GF-D8 (cell line): ENCODE measurements around the gene EP300.
"Not testable (repeated sequence)": the region's sequence is repeated elsewhere in the genome, so short reads cannot be mapped to it uniquely, and the experiment has no call there.

Source experiments
- DNase-seq: peaks from one replicate; lab custom pipeline; 2025; lab: John Stamatoyannopoulos, UW

The EP300 gene

DNA sequence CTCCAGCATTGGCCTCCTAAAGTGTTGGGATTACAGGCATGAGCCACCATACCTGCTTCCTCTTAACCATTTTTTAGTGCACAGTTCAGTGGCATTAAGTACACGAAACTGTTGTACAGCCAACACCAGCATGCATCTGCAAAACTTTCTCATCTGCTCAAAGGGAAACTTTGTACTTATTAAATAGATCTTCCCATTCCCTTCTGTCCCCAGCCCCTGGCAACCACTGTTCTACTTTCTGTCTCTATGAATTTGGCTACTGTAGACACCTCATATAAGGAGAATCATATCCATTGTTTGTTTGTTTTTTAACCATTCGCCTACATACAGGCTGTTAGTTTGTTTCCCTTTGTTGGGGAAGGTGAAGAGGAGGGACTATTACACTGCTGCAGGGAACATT lies 6.5 kb upstream of the EP300 start:
- no peak for DNase-seq

DNA sequence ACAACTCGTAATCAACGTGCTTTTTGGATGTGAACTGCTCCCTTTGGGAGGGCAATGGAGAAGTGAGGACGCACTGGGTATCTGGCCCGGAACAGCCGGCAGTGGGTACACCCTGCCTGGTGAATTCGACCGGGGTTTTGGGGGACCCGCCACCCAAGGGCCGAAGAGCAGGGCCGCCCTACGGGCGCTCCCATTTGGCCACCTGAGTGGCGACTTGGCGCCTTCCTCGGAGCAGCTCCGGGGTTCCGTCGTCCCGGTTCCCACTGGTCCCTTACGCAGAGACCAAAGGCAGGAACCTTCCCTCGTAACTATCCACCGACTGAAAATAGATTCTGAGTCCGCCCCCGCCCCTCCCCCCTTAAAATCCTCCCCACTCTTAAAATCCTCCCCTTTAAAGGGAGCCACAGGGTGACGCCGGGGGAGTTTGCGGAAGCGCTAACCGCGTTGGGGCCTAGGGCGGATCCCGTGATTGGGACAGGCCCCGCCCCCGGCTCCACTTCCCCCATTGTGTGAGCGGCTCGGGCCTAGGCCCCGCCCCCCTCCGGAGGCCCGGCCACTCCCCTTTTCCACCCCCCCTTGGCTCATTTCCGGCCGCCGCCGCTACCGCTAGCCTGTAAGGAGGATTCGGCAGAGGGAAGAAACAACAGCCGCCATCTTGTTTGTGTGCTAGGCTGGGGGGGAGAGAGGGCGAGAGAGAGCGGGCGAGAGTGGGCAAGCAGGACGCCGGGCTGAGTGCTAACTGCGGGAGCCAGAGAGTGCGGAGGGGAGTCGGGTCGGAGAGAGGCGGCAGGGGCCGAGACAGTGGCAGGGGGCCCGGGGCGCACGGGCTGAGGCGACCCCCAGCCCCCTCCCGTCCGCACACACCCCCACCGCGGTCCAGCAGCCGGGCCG lies 1.0 kb upstream of the EP300 start:
- peak; percentile 95 for DNase-seq

DNA sequence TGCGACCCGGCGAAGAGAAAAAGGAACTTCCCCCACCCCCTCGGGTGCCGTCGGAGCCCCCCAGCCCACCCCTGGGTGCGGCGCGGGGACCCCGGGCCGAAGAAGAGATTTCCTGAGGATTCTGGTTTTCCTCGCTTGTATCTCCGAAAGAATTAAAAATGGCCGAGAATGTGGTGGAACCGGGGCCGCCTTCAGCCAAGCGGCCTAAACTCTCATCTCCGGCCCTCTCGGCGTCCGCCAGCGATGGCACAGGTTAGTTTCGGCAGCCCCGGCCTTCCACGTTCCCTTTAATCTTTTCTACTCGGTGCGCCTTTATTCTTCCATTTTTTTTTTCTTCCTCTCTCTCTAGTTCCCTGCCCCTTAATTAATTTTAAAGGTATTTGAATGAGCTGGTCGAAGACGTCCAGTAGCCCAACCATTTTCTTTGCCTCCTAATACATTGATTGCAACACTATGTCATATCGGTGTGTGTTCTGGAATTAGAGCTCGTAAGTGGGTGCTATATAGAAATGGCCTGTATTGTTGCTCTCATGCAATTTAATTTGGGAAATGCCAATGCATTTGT lies 537 bp downstream of the EP300 start:
- DNase-seq = peak; percentile 4

DNA sequence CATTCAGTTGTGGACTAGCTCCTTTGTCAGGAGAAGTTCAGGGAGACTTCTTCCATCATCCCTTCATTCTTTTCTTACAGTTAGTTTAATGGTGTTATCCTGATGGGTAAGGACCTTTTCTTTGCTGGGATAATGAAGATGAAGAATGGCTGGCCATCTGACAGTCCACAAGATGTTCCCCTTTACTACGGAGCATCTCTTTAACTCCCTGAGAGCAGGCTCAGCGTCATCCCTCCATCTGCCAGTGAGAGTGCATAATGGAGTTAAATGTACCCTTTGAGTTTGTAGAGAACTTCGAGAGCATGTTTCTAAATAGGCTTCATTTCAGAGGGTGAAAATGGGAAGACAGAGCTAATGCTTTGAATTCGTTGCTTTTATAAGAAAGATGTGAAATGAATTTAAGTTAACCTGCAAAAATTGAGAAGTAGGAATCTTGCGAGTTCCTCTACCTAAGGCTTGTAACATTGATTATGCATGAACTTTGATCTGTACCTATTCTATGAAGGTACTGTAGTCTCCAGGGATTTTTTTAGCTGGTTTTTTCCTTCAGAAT lies 1.7 kb downstream of the EP300 start:
- DNase-seq = no peak

DNA sequence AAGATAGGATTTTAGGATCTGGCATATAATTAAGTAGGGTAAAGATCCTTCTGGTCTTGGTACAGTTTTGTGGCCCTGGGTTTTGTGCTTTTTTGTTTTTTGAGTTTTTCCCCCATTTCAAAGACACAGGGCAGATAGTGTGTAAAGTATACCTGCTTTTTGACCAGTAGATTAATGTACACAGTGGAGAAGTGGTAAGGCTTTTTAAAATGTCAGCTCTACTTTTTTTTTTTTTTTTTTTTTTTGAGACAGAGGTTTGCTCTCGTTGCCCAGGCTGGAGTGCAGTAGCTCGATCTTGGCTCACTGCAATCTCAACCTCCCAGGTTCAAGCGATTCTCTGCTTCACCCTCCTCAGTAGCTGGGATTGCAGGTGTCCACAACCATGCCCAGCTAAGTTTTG lies 4.0 kb downstream of the EP300 start:
- no peak for DNase-seq

DNA sequence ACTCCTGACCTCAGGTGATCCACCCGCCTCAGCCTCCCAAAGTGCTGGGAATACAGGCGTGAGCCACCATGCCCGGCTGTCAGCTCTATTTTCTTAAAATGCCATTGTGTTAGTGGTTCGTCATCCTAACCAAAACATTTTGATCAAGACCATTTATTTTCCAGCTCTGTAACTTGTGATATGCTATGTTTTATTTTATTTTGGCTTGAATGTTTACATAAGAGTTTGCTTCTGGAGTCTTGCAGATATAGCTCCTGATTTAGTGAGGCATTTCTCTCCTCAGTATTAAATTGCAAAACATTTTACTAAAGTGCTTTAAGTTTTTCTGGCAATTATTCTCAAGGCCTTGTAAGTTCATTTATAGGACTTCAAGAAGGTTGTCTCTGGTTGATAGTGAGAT lies 4.4 kb downstream of the EP300 start:
- no peak for DNase-seq

DNA sequence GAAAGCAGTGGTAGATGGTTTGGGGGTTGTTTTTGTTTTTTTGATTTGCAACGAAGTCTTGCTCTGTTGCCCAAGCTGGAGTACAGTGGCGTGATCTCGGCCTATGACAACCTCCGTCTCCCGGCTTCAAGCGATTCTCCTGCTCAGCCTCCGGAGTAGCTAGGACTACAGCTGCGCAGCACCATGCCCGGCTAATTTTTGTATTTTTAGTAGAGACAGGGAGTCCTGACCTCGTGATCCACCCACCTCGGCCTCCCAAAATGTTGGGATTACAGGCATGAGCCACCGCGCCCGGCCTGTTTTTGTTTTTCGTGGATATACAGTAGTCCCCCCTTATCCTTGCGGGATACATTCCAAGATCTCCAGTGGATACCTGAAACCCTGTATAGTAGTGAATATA lies 6.6 kb downstream of the EP300 start:
- DNase-seq = no peak

DNA sequence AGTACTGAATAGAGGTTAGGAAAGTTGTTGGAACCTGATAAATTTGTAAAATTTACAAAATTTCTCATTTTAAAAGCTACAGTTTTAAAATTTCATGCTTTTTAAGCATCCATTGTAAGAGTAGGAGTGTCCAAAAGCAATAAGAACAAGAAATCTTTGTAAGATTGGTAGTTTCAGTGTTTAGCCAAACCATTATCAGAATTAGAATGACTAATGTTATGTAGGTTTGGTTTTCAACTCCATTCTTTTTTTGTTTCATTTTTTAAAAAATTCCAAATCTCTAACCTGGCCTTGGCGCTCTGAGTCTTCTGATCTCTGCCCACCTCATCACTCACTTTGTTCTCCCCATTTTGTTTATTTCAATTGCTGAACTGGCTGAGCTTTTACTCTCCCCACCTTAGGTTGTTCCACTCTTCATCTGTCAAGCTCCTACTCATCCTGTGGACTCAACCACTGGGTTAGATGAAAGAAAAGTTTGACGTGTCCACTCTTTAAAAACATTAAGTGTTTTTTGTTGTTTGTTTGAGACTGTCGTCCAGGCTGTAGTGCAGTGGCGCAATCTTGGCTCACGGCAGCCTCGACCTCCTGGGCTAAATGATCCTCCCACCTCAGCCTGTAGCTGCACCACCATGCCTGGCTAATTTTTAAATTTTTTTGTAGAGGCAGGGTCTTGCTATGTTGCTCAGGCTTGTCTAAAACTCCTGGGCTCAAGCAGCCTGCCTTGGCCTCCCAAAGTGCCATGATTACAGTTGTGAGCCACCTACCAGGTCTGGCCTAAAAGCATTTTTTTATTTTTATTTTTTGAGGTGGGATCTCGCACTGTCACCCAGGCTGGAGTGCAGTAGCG lies 14.0 kb downstream of the EP300 start:
- no peak for DNase-seq

DNA sequence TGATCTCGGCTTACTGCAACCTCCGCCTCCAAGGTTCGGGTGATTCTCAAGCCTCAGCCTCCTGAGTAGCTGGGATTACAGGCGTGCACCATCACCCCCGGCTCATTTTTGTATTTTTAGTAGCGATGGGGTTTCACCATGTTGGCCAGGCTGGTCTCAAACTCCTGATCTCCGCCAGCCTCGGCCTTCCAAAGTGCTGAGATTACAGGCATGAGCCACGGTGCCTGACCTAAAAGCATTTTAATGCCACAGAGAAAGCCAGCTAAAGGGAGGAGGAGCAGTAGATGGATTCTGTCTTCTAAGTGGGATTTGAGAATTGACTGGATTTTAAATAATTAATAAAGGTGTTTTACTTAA lies 14.6 kb downstream of the EP300 start:
- DNase-seq = not testable (repeated sequence)

DNA sequence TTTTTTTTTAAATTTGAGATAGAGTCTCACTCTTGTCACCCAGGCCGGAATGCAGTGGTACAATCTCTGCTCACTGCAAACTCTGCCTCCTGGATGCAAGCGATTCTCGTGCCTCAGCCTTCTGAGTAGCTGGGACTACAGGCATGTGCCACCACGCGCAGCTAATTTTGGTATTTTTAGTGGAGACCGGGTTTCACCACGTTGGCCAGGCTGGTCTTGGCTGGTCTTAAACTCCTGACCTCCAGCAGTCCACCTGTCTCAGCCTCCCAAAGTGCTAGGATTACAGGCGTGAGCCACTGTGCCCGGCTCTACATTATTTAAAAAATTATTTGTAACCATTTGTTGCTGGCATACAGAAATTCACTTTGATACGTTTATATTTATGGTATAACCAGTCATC lies 18.6 kb downstream of the EP300 start:
- no peak for DNase-seq

DNA sequence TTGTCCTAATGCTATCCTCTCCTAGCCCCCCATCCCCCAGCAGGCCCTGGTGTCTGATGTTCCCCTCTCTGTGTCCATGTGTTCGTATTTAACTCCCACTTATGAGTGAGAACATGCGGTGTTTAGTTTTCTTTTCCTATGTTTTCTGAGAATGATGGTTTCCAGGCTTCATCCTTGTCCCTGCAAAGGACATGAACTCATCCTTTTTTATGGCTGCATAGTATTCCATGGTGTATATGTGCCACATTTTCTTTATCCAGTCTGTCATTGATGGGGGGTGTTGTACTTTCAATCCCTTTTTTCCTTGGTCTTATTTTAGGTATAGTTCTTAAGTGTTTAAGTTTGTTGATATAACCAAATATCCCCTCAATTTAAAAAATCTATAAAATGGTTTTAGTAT lies 23.9 kb downstream of the EP300 start:
- no peak for DNase-seq

DNA sequence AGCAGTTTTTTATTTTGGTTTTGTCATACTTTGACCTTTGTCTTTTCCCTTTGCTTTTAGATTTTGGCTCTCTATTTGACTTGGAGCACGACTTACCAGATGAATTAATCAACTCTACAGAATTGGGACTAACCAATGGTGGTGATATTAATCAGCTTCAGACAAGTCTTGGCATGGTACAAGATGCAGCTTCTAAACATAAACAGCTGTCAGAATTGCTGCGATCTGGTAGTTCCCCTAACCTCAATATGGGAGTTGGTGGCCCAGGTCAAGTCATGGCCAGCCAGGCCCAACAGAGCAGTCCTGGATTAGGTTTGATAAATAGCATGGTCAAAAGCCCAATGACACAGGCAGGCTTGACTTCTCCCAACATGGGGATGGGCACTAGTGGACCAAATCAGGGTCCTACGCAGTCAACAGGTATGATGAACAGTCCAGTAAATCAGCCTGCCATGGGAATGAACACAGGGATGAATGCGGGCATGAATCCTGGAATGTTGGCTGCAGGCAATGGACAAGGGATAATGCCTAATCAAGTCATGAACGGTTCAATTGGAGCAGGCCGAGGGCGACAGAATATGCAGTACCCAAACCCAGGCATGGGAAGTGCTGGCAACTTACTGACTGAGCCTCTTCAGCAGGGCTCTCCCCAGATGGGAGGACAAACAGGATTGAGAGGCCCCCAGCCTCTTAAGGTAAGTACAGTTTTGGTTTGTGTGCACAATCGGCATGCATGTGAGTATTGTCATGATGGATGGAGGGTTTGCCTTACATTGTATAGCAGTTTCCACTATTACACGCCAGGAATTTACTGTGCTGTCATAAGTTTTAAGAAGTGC lies 25.0 kb downstream of the EP300 start:
- DNase-seq = no peak

DNA sequence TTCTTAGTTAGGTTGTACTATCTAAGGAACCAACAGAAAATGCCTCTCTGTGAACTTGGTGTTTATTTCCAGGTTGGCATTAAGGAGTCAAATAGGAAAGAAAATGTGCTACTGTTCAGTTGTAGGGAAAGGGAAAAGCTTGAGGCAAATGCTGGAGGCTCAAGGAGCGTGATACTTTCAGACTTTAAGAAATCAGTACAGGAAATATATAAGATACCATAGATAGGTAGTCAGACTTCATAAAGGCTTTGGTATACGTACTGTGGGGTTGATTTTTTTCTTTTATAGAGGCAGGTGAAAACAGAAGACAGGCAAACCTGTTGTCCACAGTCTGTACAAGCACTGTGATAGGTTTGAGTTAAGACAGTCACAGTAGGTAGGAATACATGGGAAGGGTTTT lies 30.8 kb downstream of the EP300 start:
- no peak for DNase-seq

DNA sequence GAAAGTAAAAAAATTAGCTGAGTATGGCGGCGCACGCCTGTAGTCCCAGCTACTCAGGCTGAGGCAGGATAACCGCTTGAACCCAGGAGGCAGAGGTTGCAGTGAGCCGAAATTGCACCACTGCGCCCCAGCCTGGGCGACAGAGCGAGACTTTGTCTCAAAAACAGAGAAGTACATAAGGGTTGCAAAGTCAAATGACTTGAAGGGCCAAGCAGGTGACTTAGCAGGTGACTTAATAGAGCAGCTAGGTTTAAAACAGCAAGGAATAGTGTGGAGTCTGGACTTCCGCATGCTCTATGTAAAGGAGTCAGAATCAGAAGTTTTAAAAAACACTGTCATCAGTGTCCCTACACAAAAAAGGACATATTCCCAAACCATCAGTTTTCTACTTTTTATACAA lies 31.7 kb downstream of the EP300 start:
- no peak for DNase-seq

DNA sequence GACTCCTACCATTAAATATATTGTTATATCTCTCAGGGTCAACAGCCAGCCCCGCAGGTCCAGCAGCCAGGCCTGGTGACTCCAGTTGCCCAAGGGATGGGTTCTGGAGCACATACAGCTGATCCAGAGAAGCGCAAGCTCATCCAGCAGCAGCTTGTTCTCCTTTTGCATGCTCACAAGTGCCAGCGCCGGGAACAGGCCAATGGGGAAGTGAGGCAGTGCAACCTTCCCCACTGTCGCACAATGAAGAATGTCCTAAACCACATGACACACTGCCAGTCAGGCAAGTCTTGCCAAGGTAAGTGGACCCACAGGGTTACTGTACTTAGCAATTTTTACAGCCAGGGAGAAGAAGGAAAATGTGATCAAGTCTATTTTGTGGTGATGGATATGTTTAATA lies 35.1 kb downstream of the EP300 start:
- DNase-seq = no peak

DNA sequence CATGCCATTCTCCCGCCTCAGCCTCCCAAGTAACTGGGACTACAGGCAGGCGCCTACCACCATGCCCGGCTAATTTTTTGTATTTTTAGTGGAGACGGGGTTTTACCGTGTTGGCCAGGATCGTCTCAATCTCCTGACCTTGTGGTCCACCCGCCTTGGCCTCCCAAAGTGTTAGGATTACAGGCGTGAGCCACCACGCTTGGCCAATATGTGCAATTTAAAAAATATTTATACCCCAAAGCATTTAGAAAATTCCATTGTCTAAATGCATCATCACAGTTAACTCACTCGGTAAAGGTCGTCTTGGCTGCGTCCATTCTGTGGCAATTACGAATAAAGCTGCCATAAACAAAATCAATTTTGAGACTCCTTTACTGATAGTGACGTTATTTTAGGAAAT lies 36.2 kb downstream of the EP300 start:
- DNase-seq = no peak

DNA sequence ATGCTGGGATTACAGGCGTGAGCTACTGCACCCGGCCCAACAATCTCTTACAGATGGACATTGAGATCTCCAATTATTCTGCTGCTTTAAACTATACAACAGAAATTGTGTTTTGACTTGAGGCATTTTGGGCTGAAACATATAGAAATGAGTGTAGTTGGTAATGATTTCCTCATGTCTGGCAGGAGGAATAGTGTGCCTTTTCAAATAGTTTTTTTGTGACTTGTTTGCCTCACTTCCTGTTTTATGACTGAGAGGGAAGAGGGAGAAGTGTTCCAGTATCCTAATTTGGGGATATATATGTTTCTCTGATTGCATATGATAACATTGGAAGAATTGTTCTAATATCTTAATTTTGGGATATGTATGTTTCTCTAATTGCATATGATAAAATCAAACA lies 40.2 kb downstream of the EP300 start:
- DNase-seq = no peak

DNA sequence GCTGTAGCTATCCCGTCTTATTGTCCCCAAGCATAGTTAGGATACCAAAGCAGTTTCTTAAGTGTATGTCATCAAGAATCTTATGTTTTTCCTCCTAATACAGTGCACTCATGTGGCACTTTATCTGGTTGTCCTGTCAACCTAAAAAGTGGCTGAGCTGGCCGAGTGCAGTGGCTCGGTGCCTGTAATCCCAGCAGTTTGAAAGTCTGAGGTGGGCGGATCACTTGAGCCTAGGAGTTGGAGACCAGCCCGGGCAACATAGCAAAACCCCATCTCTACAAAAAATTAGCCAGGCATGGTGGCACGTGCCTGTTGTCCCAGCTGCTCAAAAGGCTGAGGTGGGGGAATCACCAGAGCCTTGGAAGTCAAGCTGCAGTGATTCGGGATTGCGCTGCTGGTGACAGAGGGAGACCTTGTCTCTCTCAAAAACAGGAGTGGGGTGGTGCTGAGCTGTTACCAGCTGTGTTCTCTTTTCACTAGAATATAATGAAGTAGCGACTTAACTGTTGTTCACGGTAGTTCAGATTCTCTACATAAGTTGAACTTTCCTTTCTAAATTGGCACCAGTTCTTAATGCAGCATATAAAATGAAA lies 48.1 kb downstream of the EP300 start:
- DNase-seq = no peak

DNA sequence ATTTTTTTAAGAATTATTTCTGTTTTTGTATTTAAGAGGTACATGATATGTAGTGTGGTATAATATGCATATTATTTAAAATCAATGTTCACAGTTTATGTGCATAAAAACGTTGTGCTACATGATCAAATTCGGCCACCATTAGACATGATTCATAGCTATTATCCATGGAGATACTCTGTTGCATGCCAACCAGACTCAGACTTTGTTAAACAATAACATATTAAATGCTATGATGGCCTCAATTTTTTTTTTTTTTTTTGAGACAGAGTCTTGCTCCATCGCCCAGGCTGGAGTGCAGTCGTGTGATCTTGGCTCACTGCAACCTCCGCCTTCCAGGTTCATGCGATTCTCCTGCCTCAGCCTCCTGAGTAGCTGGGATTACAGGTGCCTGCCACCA lies 53.5 kb downstream of the EP300 start:
- not testable (repeated sequence) for DNase-seq

DNA sequence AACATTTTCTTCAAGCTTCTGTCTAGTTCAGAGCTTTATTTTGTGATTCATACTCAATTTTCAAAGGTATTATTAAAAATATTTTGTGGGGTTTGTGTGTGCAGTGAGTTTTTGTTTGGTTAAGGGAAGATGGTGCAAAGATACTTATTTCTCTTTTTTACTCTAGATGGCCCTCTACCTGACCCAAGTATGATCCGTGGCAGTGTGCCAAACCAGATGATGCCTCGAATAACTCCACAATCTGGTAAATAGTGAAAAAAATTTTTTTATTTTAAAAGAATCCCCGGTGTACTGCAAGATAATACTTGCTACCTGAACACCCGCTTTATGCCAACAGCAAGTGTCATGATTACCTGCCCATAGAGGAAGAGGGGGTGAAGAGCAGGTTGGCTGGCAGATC lies 54.2 kb downstream of the EP300 start:
- no peak for DNase-seq

DNA sequence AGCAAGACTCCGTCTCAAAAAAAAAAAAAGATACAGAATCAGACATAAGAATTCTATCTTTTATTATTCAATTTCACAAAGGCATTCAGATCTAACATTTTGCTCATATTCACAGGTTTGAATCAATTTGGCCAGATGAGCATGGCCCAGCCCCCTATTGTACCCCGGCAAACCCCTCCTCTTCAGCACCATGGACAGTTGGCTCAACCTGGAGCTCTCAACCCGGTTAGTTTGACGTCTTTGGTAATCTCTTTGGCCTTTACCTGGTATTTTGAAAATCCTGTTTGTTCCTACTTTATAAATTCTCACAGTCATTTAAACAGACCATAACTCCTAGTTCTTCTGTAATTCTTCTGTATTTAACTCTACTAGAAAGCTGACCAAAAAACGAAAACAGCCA lies 55.3 kb downstream of the EP300 start:
- no peak for DNase-seq
